ENCODE results near the gene CTSS. TPM values are rescaled to one million over a fixed set of nuclear protein-coding genes. Genes with fewer than 3 reads are reported as not detected.

Gene CTSS
- total RNA-seq, 1 experiment from 2014 or later, result 0.66 TPM

DNA sequence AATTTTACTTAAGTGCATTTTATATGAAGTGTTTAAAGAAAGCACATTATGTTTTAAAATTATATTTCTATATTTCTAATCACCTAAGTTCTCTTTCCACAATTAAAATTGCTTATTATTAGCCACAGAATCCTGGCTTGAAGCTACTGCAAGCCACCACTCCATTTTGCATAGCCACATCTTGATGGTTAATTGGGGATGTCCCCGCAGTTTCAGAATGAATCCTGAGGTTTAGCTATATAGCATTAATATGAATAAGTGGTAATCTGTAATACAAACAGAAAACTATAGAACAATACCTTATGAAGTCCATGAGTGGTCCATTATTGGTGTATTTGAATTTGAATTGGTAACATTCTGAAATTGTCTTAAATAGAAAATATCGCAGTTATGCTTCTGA is 57.0 kb downstream of the CTSS start (continued):
- TF ChIP-seq, protein P1, sequence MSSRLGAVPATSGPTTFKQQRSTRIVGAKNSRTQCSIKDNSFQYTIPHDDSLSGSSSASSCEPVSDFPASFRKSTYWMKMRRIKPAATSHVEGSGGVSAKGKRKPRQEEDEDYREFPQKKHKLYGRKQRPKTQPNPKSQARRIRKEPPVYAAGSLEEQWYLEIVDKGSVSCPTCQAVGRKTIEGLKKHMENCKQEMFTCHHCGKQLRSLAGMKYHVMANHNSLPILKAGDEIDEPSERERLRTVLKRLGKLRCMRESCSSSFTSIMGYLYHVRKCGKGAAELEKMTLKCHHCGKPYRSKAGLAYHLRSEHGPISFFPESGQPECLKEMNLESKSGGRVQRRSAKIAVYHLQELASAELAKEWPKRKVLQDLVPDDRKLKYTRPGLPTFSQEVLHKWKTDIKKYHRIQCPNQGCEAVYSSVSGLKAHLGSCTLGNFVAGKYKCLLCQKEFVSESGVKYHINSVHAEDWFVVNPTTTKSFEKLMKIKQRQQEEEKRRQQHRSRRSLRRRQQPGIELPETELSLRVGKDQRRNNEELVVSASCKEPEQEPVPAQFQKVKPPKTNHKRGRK (CRISPR knock-in tag; IDR thresholded peaks at IDR 0.05; ENCODE audit: borderline replicate concordance), result no peak
- TF ChIP-seq, protein P2, sequence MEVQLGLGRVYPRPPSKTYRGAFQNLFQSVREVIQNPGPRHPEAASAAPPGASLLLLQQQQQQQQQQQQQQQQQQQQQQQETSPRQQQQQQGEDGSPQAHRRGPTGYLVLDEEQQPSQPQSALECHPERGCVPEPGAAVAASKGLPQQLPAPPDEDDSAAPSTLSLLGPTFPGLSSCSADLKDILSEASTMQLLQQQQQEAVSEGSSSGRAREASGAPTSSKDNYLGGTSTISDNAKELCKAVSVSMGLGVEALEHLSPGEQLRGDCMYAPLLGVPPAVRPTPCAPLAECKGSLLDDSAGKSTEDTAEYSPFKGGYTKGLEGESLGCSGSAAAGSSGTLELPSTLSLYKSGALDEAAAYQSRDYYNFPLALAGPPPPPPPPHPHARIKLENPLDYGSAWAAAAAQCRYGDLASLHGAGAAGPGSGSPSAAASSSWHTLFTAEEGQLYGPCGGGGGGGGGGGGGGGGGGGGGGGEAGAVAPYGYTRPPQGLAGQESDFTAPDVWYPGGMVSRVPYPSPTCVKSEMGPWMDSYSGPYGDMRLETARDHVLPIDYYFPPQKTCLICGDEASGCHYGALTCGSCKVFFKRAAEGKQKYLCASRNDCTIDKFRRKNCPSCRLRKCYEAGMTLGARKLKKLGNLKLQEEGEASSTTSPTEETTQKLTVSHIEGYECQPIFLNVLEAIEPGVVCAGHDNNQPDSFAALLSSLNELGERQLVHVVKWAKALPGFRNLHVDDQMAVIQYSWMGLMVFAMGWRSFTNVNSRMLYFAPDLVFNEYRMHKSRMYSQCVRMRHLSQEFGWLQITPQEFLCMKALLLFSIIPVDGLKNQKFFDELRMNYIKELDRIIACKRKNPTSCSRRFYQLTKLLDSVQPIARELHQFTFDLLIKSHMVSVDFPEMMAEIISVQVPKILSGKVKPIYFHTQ (CRISPR knock-in tag; IDR thresholded peaks at IDR 0.05), result no peak
- TF ChIP-seq IRF2 (CRISPR knock-in tag; IDR thresholded peaks at IDR 0.05; ENCODE audit: borderline replicate concordance, low read depth) (no peak), NR1H2 (CRISPR knock-in tag; IDR thresholded peaks at IDR 0.05) (no peak)
- TF ChIP-seq, protein P3, sequence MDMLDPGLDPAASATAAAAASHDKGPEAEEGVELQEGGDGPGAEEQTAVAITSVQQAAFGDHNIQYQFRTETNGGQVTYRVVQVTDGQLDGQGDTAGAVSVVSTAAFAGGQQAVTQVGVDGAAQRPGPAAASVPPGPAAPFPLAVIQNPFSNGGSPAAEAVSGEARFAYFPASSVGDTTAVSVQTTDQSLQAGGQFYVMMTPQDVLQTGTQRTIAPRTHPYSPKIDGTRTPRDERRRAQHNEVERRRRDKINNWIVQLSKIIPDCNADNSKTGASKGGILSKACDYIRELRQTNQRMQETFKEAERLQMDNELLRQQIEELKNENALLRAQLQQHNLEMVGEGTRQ (CRISPR knock-in tag; IDR thresholded peaks at IDR 0.05), result no peak

DNA sequence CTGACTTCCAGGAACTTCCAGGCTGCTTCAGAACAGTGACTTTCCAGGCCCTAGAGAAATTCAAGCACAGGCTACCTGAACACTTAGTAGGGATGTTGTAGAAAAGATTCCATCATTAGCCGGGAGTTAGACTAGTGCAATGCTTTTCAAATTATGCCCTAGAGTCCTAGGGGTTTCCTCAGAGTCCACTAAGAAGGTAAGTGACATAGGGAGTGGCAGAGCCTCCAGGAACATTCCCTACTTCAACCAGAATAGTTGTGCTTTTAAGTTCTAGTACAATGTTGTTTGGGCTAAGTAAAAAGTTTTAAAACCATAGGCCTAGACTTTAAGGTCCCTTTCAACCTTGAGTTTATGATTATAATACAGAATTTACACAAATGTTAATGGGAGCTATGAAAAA is 59.5 kb downstream of the CTSS start:
- no peaks in the 10 kb centered on the region for H3K9me3 Mint-ChIP-seq
- POLR2A ChIA-PET, result no interaction called here
- no peak overlapping the region for H3K27ac Mint-ChIP-seq
- H3K4me1 Mint-ChIP-seq, result peaks cover 4% of the 10 kb centered on the region; the same call in 1 of the 2 replicates
- no peaks in the 10 kb centered on the region for H3K27me3 Mint-ChIP-seq (ENCODE audit: low read depth)
- TF ChIP-seq, protein P4, sequence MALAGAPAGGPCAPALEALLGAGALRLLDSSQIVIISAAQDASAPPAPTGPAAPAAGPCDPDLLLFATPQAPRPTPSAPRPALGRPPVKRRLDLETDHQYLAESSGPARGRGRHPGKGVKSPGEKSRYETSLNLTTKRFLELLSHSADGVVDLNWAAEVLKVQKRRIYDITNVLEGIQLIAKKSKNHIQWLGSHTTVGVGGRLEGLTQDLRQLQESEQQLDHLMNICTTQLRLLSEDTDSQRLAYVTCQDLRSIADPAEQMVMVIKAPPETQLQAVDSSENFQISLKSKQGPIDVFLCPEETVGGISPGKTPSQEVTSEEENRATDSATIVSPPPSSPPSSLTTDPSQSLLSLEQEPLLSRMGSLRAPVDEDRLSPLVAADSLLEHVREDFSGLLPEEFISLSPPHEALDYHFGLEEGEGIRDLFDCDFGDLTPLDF (CRISPR knock-in tag; IDR thresholded peaks at IDR 0.05), result no peak
- no peak for TF ChIP-seq NR3C1 (CRISPR knock-in tag; conservative IDR thresholded peaks at IDR 0.05; ENCODE audit: low read depth)
- CTCF ChIA-PET, result no interaction called here
- ATAC-seq (no peak), DNase-seq (ENCODE audit: low spot score) (no peak)
- H3K4me3 Mint-ChIP-seq, result no peak overlapping the region
- H3K36me3 Mint-ChIP-seq, result no peaks in the 10 kb centered on the region

DNA sequence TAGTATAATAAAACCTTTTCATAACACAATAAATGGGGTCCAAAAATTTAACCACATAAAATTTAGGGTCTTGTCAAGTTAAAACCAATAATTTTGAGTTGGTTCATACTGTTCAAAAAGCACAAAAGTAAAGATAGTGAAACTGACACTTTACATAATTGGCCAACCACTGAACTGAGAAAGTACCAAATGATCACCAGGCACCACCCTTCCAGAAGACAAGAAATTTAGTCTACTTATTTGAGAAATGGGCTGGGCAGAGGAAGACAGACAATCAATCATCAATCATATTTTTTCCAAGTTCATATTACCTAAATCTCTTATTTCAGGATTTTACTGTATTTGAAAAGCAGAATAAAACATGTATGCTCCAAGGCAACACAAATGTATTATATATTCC is 62.2 kb downstream of the CTSS start:
- no peak overlapping the region for H3K27ac Mint-ChIP-seq
- H3K4me3 Mint-ChIP-seq, result no peak overlapping the region
- ChIA-PET CTCF (no interaction called here), POLR2A (no interaction called here)
- no peaks in the 10 kb centered on the region for H3K4me1 Mint-ChIP-seq
- DNase-seq (ENCODE audit: low spot score), result no peak
- H3K27me3 Mint-ChIP-seq (ENCODE audit: low read depth), result no peaks in the 10 kb centered on the region
- no peak for ATAC-seq
- H3K36me3 Mint-ChIP-seq, result no peaks in the 10 kb centered on the region
- no peaks in the 10 kb centered on the region for H3K9me3 Mint-ChIP-seq
- TF ChIP-seq, protein P2 (CRISPR knock-in tag; IDR thresholded peaks at IDR 0.05), result no peak
- TF ChIP-seq SP1 (CRISPR knock-in tag; conservative IDR thresholded peaks at IDR 0.05) (no peak), NR3C1 (CRISPR knock-in tag; conservative IDR thresholded peaks at IDR 0.05; ENCODE audit: low read depth) (no peak), ZNF121 (CRISPR knock-in tag; IDR thresholded peaks at IDR 0.05) (no peak), TP53 (CRISPR knock-in tag; IDR thresholded peaks at IDR 0.05) (no peak), ELF4 (CRISPR knock-in tag; IDR thresholded peaks at IDR 0.05; ENCODE audit: low read depth) (no peak), NFYB (CRISPR knock-in tag; conservative IDR thresholded peaks at IDR 0.05; ENCODE audit: low read depth) (no peak), NFATC4 (CRISPR knock-in tag; IDR thresholded peaks at IDR 0.05) (no peak), ESRRA (CRISPR knock-in tag; IDR thresholded peaks at IDR 0.05; ENCODE audit: borderline replicate concordance) (no peak)
- TF ChIP-seq, protein P5, sequence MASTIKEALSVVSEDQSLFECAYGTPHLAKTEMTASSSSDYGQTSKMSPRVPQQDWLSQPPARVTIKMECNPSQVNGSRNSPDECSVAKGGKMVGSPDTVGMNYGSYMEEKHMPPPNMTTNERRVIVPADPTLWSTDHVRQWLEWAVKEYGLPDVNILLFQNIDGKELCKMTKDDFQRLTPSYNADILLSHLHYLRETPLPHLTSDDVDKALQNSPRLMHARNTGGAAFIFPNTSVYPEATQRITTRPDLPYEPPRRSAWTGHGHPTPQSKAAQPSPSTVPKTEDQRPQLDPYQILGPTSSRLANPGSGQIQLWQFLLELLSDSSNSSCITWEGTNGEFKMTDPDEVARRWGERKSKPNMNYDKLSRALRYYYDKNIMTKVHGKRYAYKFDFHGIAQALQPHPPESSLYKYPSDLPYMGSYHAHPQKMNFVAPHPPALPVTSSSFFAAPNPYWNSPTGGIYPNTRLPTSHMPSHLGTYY (CRISPR knock-in tag; IDR thresholded peaks at IDR 0.05), result no peak
- TF ChIP-seq, protein P6, sequence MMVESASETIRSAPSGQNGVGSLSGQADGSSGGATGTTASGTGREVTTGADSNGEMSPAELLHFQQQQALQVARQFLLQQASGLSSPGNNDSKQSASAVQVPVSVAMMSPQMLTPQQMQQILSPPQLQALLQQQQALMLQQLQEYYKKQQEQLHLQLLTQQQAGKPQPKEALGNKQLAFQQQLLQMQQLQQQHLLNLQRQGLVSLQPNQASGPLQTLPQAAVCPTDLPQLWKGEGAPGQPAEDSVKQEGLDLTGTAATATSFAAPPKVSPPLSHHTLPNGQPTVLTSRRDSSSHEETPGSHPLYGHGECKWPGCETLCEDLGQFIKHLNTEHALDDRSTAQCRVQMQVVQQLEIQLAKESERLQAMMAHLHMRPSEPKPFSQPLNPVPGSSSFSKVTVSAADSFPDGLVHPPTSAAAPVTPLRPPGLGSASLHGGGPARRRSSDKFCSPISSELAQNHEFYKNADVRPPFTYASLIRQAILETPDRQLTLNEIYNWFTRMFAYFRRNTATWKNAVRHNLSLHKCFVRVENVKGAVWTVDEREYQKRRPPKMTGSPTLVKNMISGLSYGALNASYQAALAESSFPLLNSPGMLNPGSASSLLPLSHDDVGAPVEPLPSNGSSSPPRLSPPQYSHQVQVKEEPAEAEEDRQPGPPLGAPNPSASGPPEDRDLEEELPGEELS (CRISPR knock-in tag; IDR thresholded peaks at IDR 0.05), result no peak
- TF ChIP-seq, protein P1 (CRISPR knock-in tag; IDR thresholded peaks at IDR 0.05; ENCODE audit: borderline replicate concordance), result no peak
- TF ChIP-seq, protein P7, sequence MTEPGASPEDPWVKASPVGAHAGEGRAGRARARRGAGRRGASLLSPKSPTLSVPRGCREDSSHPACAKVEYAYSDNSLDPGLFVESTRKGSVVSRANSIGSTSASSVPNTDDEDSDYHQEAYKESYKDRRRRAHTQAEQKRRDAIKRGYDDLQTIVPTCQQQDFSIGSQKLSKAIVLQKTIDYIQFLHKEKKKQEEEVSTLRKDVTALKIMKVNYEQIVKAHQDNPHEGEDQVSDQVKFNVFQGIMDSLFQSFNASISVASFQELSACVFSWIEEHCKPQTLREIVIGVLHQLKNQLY (CRISPR knock-in tag; IDR thresholded peaks at IDR 0.05), result no peak

All from WTC11 (cell line).